HepG2 (cell line): ENCODE data around the gene SMYD1. TPM values are rescaled to one million over a fixed set of nuclear protein-coding genes. Genes with fewer than 3 reads are reported as not detected.

Experiments
- BRCA1 ChIP-seq: sonication (generic); formaldehyde crosslinking; IDR thresholded peaks from 2 replicates; pipeline ENCODE4 v1.4.0; 2020; ENCODE audit warnings: missing genetic modification reagents
- CBX5 ChIP-seq: sonication (generic); formaldehyde crosslinking; IDR thresholded peaks from 2 replicates; pipeline ENCODE4 v1.4.0; 2020; ENCODE audit warnings: missing genetic modification reagents, borderline replicate concordance
- CCDC6 ChIP-seq: sonication (generic); formaldehyde crosslinking; IDR thresholded peaks from 2 replicates; pipeline ENCODE4 v1.8.1; 2022; ENCODE audit warnings: mild to moderate bottlenecking, missing genetic modification reagents, moderate library complexity
- KDM1A ChIP-seq: IDR thresholded peaks from 2 replicates; pipeline ENCODE4 v1.6.1; 2016; ENCODE audit warnings: missing compliant biosample characterization
- KDM4B ChIP-seq: sonication (generic); formaldehyde crosslinking; IDR thresholded peaks from 2 replicates; pipeline ENCODE4 v1.4.0; 2020; ENCODE audit warnings: missing genetic modification reagents
- KMT2B ChIP-seq: IDR thresholded peaks from 2 replicates; pipeline ENCODE4 v1.6.1; 2016; ENCODE audit warnings: missing genetic modification reagents, missing compliant biosample characterization
- NCOA2 ChIP-seq: sonication (generic); formaldehyde crosslinking; IDR thresholded peaks from 2 replicates; pipeline ENCODE4 v1.8.0; 2022; ENCODE audit warnings: inconsistent platforms
- SMYD3 ChIP-seq: sonication (generic); formaldehyde crosslinking; IDR thresholded peaks from 2 replicates; pipeline ENCODE4 v1.8.1; 2023; ENCODE audit warnings: mild to moderate bottlenecking, missing genetic modification reagents
- SOX13 ChIP-seq, 3 experiments: fragments of 450-650 bp in 1 of 3; sonication (generic) in 1 of 3; formaldehyde crosslinking in 1 of 3; IDR thresholded peaks in 2 of 3; conservative IDR thresholded peaks in 1 of 3; 2 replicates each; pipeline versions ENCODE4 v1.5.0 to v1.6.1; 2016 to 2020; ENCODE audit warnings: antibody characterized with exemption in 1 of 3, mild to moderate bottlenecking in 1 of 3, missing compliant biosample characterization in 1 of 3, missing genetic modification reagents in 1 of 3, moderate library complexity in 1 of 3
- SP140L ChIP-seq: sonication (generic); formaldehyde crosslinking; IDR thresholded peaks from 2 replicates; pipeline ENCODE4 v1.4.0; 2020; ENCODE audit warnings: missing genetic modification reagents, borderline replicate concordance
- SP4 ChIP-seq: sonication (generic); formaldehyde crosslinking; IDR thresholded peaks from 2 replicates; pipeline ENCODE4 v1.8.1; 2023; ENCODE audit warnings: mild to moderate bottlenecking, missing genetic modification reagents
- SRSF1 ChIP-seq: fragments of 200-400 bp; formaldehyde crosslinking; optimal IDR thresholded peaks from 2 replicates; pipeline ENCODE3; 2017; ENCODE audit warnings: mild to moderate bottlenecking, low read depth, low read length, moderate library complexity
- ZFP37 ChIP-seq: sonication (generic); formaldehyde crosslinking; IDR thresholded peaks from 2 replicates; pipeline ENCODE4 v1.4.0; 2020; ENCODE audit warnings: missing genetic modification reagents, borderline replicate concordance
- ZNF143 ChIP-seq: sonication (generic); formaldehyde crosslinking; IDR thresholded peaks from 2 replicates; pipeline ENCODE4 v1.4.0; 2020; ENCODE audit warnings: missing genetic modification reagents
- ZNF256 ChIP-seq: sonication (generic); formaldehyde crosslinking; conservative IDR thresholded peaks from 2 replicates; pipeline ENCODE4 v1.4.0; 2020; ENCODE audit warnings: missing genetic modification reagents
- ZNF446 ChIP-seq: sonication (generic); formaldehyde crosslinking; IDR thresholded peaks from 2 replicates; pipeline ENCODE4 v1.5.0; 2020; ENCODE audit warnings: mild to moderate bottlenecking, missing genetic modification reagents
- ZNF501 ChIP-seq: sonication (generic); formaldehyde crosslinking; IDR thresholded peaks from 2 replicates; pipeline ENCODE4 v1.5.1; 2020; ENCODE audit warnings: mild to moderate bottlenecking, moderate library complexity, missing genetic modification reagents
- ZNF549 ChIP-seq: sonication (generic); formaldehyde crosslinking; IDR thresholded peaks from 2 replicates; pipeline ENCODE4 v1.5.0; 2020; ENCODE audit warnings: missing genetic modification reagents
- ZNF570 ChIP-seq: sonication (generic); formaldehyde crosslinking; IDR thresholded peaks from 2 replicates; pipeline ENCODE4 v1.4.0; 2020; ENCODE audit warnings: mild to moderate bottlenecking, missing genetic modification reagents, borderline replicate concordance
- polyA plus RNA-seq, 8 experiments: library from polyadenylated mRNA; depleted of rRNA in 3 of 8; stranded (reverse) in 7 of 8; unstranded in 1 of 8; fragments of >200 nt; fragmentation: Illumina TruSeq in 4 of 8; extraction: Trizol in 4 of 8; gene quantifications; 2 replicates each; pipeline versions ENCODE4 v1.2.1 to v1.2.3, GENCODE V29; 2011 to 2016; ENCODE audit warnings: low read depth in 4 of 8, missing spikeins in 1 of 8, mixed read lengths in 1 of 8; ENCODE audit not compliant: insufficient read depth in 1 of 8
- total RNA-seq, 5 experiments: library from RNA; depleted of rRNA; stranded (reverse); fragments of >200 nt; fragmentation: Illumina TruSeq; extraction: Trizol; gene quantifications; 2 replicates each; pipeline ENCODE4 v1.2.3, GENCODE V29; 2016; ENCODE audit warnings: low read depth in 1 of 5
- TF ChIP-seq, protein P1 (sequence below): sonication (generic); formaldehyde crosslinking; IDR thresholded peaks from 2 replicates; pipeline ENCODE4 v1.4.0; 2020; ENCODE audit warnings: missing genetic modification reagents; ENCODE audit errors: not compliant biosample characterization
- TF ChIP-seq, protein P2 (sequence below): sonication (generic); formaldehyde crosslinking; IDR thresholded peaks from 2 replicates; pipeline ENCODE4 v1.4.0; 2020; ENCODE audit warnings: missing genetic modification reagents
- TF ChIP-seq, protein P3 (sequence below): sonication (generic); formaldehyde crosslinking; IDR thresholded peaks from 2 replicates; pipeline ENCODE4 v1.9.0; 2021; ENCODE audit warnings: missing genetic modification reagents, borderline replicate concordance
- TF ChIP-seq, protein P4 (sequence below): sonication (generic); formaldehyde crosslinking; IDR thresholded peaks from 2 replicates; pipeline ENCODE4 v1.8.1; 2022; ENCODE audit warnings: mild to moderate bottlenecking, missing genetic modification reagents
- TF ChIP-seq, protein P5 (sequence below): IDR thresholded peaks from 2 replicates; pipeline ENCODE4 v1.6.1; 2012; ENCODE audit warnings: low read length, improper control_type of control experiment

The SMYD1 gene
- total and polyA plus RNA-seq, 2 of the 13 experiments (the other 11 are each of a cell fraction or from before 2014, with no cell fraction given) = not detected

DNA sequence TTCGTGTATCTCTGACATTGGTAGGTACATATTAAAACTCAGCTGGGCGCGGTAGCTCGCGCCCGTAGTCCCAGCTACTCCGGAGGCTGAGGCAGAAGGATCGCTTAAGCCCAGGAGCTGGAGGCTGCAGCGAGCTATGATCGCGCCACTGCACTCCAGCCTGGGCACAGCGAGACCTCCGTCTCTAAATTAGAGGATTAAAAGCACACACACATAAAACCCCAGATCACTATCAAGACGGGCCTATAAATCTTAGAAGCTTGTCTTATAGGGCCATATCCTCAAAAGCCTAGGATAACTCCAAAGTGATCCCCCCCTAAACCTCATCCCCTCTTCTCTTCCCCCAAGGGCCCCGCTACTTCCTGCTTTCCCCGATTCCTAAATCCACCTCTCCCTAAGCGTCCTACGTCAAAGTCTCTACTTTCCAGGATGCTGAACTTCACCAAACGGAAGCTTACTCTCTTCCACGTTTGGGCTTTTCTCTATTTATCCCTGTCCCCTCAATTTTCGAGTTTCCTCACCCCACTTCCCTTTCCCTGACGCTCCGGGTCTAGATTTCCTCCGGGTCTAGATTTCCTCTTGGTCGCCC is 12.7 kb upstream of the SMYD1 start (continued):
- TF ChIP-seq ZNF256 (CRISPR knock-in tag) (no peak), ZNF446 (CRISPR knock-in tag) (no peak), SP4 (CRISPR knock-in tag) (no peak), SOX13 (IDR thresholded peaks at IDR 0.05) (no peak), SOX13 (CRISPR knock-in tag; conservative IDR thresholded peaks at IDR 0.05 in 1 of 2, IDR thresholded peaks at IDR 0.05 in 1 of 2) (no peak), KDM4B (CRISPR knock-in tag) (no peak), ZNF549 (CRISPR knock-in tag) (no peak), SP140L (CRISPR knock-in tag) (no peak), KMT2B (CRISPR knock-in tag) (no peak), NCOA2 (no peak), SMYD3 (CRISPR knock-in tag) (no peak), ZFP37 (no peak), CBX5 (CRISPR knock-in tag) (no peak), CCDC6 (CRISPR knock-in tag) (peak; percentile 22; the same call in 1 of the 2 replicates), ZNF501 (CRISPR knock-in tag) (no peak), KDM1A (CRISPR knock-in tag) (no peak; the same call in 1 of the 2 replicates), ZNF570 (CRISPR knock-in tag) (no peak), SRSF1 (no peak), BRCA1 (CRISPR knock-in tag) (no peak), ZNF143 (no peak; the same call in 1 of the 2 replicates)
- TF ChIP-seq, protein P1, sequence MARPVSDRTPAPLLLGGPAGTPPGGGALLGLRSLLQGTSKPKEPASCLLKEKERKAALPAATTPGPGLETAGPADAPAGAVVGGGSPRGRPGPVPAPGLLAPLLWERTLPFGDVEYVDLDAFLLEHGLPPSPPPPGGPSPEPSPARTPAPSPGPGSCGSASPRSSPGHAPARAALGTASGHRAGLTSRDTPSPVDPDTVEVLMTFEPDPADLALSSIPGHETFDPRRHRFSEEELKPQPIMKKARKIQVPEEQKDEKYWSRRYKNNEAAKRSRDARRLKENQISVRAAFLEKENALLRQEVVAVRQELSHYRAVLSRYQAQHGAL = no peak
- TF ChIP-seq, protein P2, sequence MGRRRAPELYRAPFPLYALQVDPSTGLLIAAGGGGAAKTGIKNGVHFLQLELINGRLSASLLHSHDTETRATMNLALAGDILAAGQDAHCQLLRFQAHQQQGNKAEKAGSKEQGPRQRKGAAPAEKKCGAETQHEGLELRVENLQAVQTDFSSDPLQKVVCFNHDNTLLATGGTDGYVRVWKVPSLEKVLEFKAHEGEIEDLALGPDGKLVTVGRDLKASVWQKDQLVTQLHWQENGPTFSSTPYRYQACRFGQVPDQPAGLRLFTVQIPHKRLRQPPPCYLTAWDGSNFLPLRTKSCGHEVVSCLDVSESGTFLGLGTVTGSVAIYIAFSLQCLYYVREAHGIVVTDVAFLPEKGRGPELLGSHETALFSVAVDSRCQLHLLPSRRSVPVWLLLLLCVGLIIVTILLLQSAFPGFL = no peak
- TF ChIP-seq, protein P3, sequence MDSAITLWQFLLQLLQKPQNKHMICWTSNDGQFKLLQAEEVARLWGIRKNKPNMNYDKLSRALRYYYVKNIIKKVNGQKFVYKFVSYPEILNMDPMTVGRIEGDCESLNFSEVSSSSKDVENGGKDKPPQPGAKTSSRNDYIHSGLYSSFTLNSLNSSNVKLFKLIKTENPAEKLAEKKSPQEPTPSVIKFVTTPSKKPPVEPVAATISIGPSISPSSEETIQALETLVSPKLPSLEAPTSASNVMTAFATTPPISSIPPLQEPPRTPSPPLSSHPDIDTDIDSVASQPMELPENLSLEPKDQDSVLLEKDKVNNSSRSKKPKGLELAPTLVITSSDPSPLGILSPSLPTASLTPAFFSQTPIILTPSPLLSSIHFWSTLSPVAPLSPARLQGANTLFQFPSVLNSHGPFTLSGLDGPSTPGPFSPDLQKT (CRISPR knock-in tag) = no peak
- TF ChIP-seq, protein P4, sequence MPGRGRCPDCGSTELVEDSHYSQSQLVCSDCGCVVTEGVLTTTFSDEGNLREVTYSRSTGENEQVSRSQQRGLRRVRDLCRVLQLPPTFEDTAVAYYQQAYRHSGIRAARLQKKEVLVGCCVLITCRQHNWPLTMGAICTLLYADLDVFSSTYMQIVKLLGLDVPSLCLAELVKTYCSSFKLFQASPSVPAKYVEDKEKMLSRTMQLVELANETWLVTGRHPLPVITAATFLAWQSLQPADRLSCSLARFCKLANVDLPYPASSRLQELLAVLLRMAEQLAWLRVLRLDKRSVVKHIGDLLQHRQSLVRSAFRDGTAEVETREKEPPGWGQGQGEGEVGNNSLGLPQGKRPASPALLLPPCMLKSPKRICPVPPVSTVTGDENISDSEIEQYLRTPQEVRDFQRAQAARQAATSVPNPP (CRISPR knock-in tag) = no peak
- TF ChIP-seq, protein P5, sequence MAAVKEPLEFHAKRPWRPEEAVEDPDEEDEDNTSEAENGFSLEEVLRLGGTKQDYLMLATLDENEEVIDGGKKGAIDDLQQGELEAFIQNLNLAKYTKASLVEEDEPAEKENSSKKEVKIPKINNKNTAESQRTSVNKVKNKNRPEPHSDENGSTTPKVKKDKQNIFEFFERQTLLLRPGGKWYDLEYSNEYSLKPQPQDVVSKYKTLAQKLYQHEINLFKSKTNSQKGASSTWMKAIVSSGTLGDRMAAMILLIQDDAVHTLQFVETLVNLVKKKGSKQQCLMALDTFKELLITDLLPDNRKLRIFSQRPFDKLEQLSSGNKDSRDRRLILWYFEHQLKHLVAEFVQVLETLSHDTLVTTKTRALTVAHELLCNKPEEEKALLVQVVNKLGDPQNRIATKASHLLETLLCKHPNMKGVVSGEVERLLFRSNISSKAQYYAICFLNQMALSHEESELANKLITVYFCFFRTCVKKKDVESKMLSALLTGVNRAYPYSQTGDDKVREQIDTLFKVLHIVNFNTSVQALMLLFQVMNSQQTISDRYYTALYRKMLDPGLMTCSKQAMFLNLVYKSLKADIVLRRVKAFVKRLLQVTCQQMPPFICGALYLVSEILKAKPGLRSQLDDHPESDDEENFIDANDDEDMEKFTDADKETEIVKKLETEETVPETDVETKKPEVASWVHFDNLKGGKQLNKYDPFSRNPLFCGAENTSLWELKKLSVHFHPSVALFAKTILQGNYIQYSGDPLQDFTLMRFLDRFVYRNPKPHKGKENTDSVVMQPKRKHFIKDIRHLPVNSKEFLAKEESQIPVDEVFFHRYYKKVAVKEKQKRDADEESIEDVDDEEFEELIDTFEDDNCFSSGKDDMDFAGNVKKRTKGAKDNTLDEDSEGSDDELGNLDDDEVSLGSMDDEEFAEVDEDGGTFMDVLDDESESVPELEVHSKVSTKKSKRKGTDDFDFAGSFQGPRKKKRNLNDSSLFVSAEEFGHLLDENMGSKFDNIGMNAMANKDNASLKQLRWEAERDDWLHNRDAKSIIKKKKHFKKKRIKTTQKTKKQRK = no peak
